ENCODE data around the gene PMM1.
"Not testable (repeated sequence)": the region's sequence is repeated elsewhere in the genome, so short reads cannot be mapped to it uniquely, and the experiment has no call there.

Gene PMM1

DNA sequence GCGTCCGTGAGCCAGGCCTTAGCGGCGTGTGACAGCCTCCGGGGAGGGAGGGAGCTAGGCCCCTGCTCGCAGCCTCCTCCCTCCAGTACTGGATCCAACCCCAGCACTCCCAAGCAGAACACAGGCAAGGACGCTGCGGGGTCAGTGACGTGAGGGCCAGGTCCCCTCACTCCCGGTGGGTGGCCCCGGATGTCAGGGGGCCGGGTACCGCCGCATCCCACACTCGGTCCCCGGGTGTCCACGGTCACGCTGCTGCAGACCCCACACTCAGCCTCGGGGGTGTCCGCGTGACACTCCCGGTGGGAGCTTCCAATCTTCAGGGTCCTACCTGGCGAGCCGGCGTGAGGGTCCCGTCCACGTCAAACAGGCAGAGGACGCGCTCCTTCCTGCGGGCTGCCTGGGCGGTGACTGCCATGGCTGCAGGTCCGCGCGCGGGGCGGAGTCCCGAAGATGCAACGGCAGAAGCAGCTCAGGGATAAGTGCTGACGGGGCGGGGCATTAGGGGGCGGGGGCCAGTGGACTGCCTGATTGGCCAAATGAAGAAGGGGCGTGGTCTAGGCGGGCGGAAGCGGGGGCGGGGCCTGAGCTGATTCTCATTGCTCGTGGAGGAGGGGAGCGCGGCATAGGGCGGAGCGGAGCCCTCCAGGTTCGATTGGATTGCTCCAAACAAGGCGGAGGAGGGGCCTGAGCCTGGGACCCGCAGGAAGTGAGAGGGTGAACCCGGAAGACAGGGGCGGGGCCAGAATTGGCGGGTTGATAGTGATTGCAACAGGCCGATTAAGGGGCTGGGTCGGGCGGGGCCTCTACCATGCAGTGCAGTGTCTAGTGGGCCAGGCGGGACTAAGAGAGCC, at the start of gene PMM1:
TSS of gene PMM1 (minus strand) at position 450 of the 851 bp plus-strand sequence. CDS start at position 415, 35 bp downstream.
- peak; percentile 99 for DNase-seq (ENCODE audit: low read depth, low spot score)

DNA sequence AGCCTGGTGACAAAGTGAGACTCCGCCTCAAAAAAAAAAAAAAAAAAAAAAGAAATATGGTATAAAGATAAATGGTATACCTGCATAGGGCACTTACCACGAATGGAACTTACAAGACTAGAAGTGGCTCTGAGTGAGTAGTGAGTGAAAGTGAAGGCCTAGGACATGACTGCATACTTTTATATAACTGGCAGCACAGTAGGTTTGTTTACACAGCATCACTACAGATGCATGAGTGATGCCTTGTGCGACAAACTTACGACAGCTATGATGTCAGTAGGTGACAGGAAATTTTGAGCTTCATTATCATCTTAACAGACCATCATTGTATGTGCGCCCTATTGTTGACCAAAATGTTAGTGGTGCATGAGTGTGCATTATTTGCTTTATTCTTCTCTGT, 49.1 kb upstream of the PMM1 start:
- DNase-seq (ENCODE audit: low read depth, low spot score): no peak

DNA sequence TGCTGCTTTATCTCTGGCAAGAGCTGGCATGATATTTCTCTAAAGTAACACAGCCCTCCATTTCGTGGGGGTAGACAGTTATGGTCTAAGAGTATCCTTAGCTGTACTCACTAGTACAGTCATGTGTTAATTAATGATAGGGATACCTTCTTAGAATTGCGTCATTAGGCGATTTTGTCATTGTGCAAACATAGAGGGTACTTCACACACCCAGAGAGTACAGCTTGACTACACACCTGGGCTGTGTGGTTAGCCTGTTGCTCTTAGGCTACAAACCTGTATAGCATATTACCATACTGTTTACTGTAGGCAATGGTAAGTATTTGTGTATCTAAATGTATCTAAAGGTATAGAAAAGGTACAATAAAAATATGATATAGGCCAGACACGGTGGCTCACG, 48.5 kb upstream of the PMM1 start:
- DNase-seq (ENCODE audit: low read depth, low spot score): no peak

DNA sequence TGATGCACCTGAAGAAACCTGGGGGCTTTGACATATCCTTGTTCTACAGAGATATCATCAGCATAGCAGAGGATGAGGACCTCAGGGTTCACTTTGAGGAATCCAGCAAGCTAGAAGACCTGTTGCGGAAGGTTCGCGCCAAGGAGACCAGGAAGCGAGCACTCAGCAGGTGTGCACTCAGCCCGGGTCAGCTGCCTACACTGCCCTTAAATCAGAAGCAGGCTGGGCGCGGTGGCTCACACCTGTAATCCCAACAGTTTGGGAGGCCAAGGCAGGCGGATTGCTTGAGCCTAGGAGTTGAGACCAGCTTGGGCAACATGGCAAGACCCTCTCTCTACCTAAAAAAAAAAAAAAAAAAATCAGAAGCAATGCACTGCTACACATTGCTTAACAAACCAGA, 48.0 kb upstream of the PMM1 start:
- DNase-seq (ENCODE audit: low read depth, low spot score): not testable (repeated sequence)

DNA sequence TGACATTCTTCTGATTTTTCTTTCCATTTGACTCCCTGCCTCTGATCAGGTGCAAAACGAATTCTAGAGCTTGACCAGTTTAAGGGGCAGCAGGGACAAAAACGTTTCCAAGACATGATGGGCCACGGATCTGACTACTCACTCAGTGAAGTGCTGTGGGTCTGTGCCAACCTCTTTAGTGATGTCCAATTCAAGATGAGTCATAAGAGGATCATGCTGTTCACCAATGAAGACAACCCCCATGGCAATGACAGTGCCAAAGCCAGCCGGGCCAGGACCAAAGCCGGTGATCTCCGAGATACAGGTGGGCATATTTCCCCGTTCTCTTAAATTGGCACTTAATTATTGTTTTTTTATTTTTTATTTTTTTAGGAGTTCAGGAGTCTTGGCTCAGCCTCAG, 46.8 kb upstream of the PMM1 start:
- no peak for DNase-seq (ENCODE audit: low read depth, low spot score)

- DNase-seq (ENCODE audit: low read depth, low spot score): not testable (repeated sequence)
Observed at GRCh38 chr22:41634610-41635009, 45.0 kb upstream of the PMM1 start.

DNA sequence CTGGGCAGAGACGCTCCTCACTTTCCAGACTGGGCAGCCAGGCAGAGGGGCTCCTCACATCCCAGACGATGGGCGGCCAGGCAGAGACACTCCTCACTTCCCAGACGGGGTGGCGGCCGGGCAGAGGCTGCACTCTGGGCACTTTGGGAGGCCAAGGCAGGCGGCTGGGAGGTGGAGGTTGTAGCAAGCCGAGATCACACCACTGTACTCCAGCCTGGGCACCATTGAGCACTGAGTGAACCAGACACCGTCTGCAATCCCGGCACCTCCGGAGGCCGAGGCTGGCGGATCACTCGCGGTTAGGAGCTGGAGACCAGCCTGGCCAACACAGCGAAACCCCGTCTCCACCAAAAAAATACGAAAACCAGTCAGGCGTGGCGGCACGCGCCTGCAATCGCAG, 42.0 kb upstream of the PMM1 start:
- DNase-seq (ENCODE audit: low read depth, low spot score): not testable (repeated sequence)

DNA sequence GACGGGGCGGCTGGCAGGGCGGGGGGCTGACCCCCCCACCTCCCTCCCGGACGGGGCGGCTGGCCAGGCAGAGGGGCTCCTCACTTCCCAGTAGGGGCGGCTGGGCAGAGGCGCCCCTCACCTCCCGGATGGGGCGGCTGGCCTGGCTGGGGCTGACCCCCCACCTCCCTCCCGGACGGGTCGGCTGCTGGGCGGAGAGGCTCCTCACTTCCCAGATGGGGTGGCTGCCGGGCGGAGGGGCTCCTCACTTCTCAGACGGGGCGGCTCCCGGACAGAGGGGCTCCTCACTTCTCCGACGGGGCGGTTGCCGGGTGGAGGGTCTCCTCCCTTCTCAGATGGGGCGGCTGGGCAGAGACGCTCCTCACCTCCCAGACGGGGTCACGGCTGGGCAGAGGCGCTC, 41.5 kb upstream of the PMM1 start:
- not testable (repeated sequence) for DNase-seq (ENCODE audit: low read depth, low spot score)

DNA sequence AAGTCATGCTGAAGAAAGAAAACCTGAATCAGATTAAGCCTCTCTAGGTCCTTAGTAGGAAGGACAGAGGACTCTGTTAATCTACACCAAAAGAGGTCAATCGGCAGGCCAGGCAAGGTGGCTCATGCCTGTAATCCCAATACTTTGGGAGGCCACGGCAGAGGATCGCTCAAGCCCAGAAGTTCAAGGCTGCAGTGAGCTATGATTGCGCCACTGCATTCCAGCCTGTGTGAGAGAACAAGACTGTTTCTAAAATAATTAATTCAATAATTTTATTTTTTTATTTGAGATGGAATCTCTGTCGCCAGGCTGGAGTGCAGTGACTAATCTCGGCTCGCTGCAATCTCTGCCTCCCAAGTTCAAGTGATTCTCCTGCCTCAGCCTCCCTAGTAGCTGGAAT, 35.9 kb upstream of the PMM1 start:
- DNase-seq (ENCODE audit: low read depth, low spot score): no peak

- no peak for DNase-seq (ENCODE audit: low read depth, low spot score)
Observed at GRCh38 chr22:41621911-41622179, 32.2 kb upstream of the PMM1 start.

GRCh38 chr22:41621099-41621910, 31.7 kb upstream of the PMM1 start, which contains the start of gene XRCC6:
Gene XRCC6, plus strand, starts transcription at chr22:41621295. Its CDS starts 710 bp downstream, at chr22:41622005.
- peak; percentile 99 for DNase-seq (ENCODE audit: low read depth, low spot score)

GRCh38 chr22:41620589-41621098, 31.0 kb upstream of the PMM1 start, which contains the start of gene DESI1:
Gene DESI1, minus strand, starts transcription at chr22:41621043. Its CDS starts 204 bp downstream, at chr22:41620839.
- DNase-seq (ENCODE audit: low read depth, low spot score): no peak

DNA sequence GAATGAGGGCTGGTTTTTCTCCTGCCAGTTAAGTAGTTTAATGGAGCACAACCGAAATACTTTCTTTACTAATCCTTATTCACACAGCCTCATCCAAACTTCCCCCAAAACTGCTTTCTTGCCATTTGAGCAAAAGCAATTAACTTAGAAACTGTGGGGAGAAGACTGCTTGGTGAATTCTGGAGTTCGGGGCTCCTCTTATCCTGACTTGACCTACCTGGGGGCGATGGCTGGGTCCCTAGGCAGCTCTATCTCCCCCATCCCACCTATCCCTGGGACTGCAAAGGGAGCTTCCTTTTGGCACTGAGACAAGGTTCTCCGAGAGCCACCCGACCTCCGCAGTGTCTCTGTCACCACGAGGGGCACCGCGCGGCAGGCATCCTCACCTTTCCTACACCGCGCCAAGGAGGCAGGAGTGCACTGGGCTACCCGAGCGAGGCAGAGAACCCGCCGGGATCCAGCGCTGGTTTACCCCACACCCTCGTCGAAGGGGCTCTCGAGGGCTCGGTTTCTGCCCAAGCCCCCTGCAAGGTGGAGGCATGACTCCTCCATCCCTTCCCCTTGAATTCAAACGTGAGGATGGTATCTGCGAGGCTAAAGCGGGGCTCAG, 30.4 kb upstream of the PMM1 start:
- no peak for DNase-seq (ENCODE audit: low read depth, low spot score)

GRCh38 chr22:41613456-41613855, 23.8 kb upstream of the PMM1 start:
- DNase-seq (ENCODE audit: low read depth, low spot score): no peak

- DNase-seq (ENCODE audit: low read depth, low spot score): no peak
Observed at GRCh38 chr22:41612603-41613306, 23.1 kb upstream of the PMM1 start.

DNA sequence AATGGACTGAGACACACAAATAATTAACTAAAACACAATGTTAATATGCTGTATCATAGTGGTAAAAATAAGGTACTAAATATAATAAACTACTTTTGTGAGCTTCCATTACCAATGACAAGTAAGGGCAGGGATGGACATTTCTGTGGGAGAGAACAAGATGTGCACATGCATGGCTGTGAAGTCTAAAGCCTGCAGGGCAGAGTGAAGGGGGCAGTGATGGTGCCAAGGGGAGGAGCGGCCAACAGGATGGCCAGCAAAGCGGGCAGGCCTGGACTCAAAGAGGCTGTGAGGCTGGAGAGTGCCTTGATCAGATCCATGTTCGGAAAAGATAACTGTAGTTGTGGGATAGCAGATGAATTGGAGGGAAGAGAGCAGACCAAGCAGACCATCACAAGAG, 18.7 kb upstream of the PMM1 start:
- no peak for DNase-seq (ENCODE audit: low read depth, low spot score)

DNA sequence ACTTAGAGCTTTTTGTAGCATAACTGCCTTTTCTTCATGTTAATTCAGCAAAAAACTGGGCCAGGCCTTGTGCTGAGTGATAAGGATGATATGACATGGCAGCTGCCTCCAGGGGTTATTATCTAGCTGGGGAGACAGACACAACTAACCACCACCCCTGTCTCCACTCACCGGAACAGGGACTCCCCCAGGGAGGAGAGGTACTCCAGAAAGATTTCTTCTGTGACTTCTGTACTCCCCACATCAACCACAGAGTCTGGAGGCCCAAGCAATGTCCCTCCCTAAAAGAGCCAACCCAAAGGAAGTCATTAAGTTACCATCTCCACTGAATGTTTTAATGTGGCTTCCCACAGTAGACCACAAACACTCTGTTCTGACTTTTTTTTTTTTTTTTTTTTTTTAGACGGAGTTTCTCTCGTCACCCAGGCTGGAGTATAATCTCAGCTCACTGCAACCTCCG, 14.3 kb upstream of the PMM1 start:
- no peak for DNase-seq (ENCODE audit: low read depth, low spot score)

- DNase-seq (ENCODE audit: low read depth, low spot score): no peak
Observed at GRCh38 chr22:41600976-41601375, 11.3 kb upstream of the PMM1 start.

DNA sequence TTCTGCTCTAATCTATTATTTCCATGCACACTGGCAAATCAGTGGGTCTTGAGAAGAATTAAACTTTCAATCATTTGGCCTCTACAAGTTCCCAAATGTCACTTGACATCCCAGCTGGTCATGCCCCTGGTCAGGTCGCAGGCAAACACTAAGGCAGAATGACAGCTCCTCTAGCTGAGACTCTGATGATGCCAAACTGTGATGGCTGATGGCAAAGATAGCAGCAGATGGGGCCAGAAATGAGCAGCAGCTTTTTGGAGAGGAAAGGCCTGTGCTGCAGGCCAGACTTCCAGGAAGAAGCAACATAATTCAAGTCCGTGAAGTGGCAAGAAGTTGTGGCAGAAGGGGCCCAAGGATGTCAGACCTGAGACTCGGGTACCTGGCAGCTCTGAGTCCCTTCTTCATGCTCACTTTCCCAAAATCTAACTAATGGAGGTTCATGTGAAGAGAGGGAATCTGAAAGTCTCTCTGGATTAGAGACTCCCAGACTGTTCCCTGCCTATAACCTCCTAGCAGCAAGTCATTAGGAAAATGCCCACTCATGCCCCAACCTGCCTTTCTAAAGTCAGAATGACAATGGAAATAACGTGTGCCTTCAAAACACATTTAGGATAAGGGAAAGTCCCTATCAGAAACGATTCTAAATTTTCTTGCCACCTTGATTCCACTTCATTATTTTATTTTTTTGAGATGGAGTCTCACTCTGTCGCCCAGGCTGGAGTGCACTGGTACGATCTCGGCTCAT, 9.4 kb upstream of the PMM1 start:
- DNase-seq (ENCODE audit: low read depth, low spot score): no peak

- DNase-seq (ENCODE audit: low read depth, low spot score): no peak
Observed at GRCh38 chr22:41598081-41598480, 8.4 kb upstream of the PMM1 start.

DNA sequence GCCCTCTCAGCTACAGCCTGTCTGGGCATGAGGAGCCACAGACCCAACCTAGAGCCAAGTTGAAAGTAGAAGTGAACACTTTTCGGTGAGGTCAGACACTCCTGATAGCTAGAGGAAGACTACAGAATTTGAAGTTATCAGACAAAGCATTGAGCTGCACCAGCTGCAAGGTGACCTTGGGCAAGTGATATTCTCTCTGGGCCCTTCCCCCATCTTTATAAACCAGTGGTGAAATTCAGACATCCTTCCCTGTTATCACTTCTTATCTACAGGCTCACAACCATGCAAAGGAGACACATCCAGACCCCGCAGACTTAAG, 8.0 kb upstream of the PMM1 start:
- DNase-seq (ENCODE audit: low read depth, low spot score): no peak

Data from brain pericyte (primary cell).